PC-9 (cell line): ENCODE measurements around the gene STXBP5L. TPM values are rescaled to one million over a fixed set of nuclear protein-coding genes. Genes with fewer than 3 reads are reported as not detected.
"Not testable (repeated sequence)": the region's sequence is repeated elsewhere in the genome, so short reads cannot be mapped to it uniquely, and the experiment has no call there.

Experiments
- BruUV-seq: library from RNA; stranded (reverse); fragments of 400-500 nt; replicated peaks from 2 replicates; lab custom pipeline; 2021; lab: Mats Ljungman, UMichigan
- CTCF ChIA-PET: fragments of 300-600 bp; sonication (Branson Sonifier 250); formaldehyde crosslinking; loops from one replicate; lab custom pipeline; 2022; ENCODE audit warnings: antibody characterized with exemption; lab: Charles Lee
- POLR2A ChIA-PET: fragments of 300-600 bp; sonication (Branson Sonifier 250); formaldehyde crosslinking; loops from one replicate; lab custom pipeline; 2022; ENCODE audit warnings: antibody characterized with exemption; ENCODE audit not compliant: unreplicated experiment; lab: Charles Lee
- DNase-seq, 2 experiments: peaks; one replicate each; pipeline versions ENCODE4 v3.0.0 to v3.0.0-alpha.2; 2015 to 2022; ENCODE audit warnings: mixed read lengths in 1 of 2
- H2AFZ ChIP-seq: fragments of 200-600 bp; sonication (generic); 2 replicates; pipeline ENCODE4 v1.8.1; 2017; ENCODE audit warnings: antibody characterized with exemption
- H3F3A ChIP-seq: fragments of 200-600 bp; sonication (generic); 2 replicates; pipeline ENCODE4 v1.8.1; 2017; ENCODE audit warnings: antibody characterized with exemption, mild to moderate bottlenecking, low read depth; ENCODE audit not compliant: insufficient read depth
- H3K27ac ChIP-seq: fragments of 200-600 bp; sonication (generic); 2 replicates; pipeline ENCODE4 v1.6.1; 2016; ENCODE audit warnings: mixed run types
- H3K27me3 ChIP-seq: fragments of 200-600 bp; sonication (generic); 2 replicates; pipeline ENCODE4 v1.6.1; 2016; ENCODE audit warnings: low read depth, mixed run types; ENCODE audit not compliant: insufficient read depth
- H3K36me3 ChIP-seq: fragments of 200-600 bp; sonication (generic); 2 replicates; pipeline ENCODE4 v1.6.1; 2016; ENCODE audit warnings: low read depth, mixed run types
- H3K4me1 ChIP-seq: fragments of 200-600 bp; sonication (generic); replicated peaks from 2 replicates; pipeline ENCODE4 v1.6.1; 2016; ENCODE audit warnings: mixed run types; ENCODE audit not compliant: insufficient read depth
- H3K4me2 ChIP-seq: fragments of 200-600 bp; sonication (generic); 2 replicates; pipeline ENCODE4 v1.6.1; 2017; ENCODE audit warnings: mixed run types
- H3K4me3 ChIP-seq: fragments of 200-600 bp; sonication (generic); 2 replicates; pipeline ENCODE4 v1.6.1; 2016; ENCODE audit warnings: mixed run types
- H3K79me2 ChIP-seq: fragments of 200-600 bp; sonication (generic); 2 replicates; pipeline ENCODE4 v1.6.1; 2017; ENCODE audit warnings: low read depth, mixed run types
- H3K9me2 ChIP-seq: fragments of 200-600 bp; sonication (generic); 2 replicates; pipeline ENCODE4 v1.8.1; 2017; ENCODE audit warnings: mild to moderate bottlenecking; ENCODE audit not compliant: insufficient read depth
- H3K9me3 ChIP-seq: fragments of 200-600 bp; sonication (generic); 2 replicates; pipeline ENCODE4 v1.8.1; 2016; ENCODE audit warnings: low read depth; ENCODE audit not compliant: insufficient read depth
- H4K20me1 ChIP-seq: fragments of 200-600 bp; sonication (generic); 2 replicates; pipeline ENCODE4 v1.8.1; 2017; ENCODE audit not compliant: insufficient read depth
- CTCF ChIP-seq: fragments of 200-600 bp; sonication (generic); conservative IDR thresholded peaks from 2 replicates; pipeline ENCODE4 v1.6.1; 2017; ENCODE audit warnings: mixed run types, antibody characterized with exemption, mild to moderate bottlenecking, moderate library complexity
- EZH2 ChIP-seq: fragments of 200-600 bp; sonication (generic); IDR thresholded peaks from 2 replicates; pipeline ENCODE4 v1.8.0; 2017; ENCODE audit warnings: antibody characterized with exemption, low read depth
- intact Hi-C: fragments of 100-400 bp; cut with micrococcal nuclease; formaldehyde crosslinking; loops from one replicate; pipeline ENCODE4 v1.10.0; 2022; ENCODE audit not compliant: unreplicated experiment
- total RNA-seq: library from RNA; stranded (reverse); gene quantifications from 2 replicates; pipeline ENCODE4 v1.2.3, GENCODE V29; 2021

STXBP5L gene
- total RNA-seq, 1 experiment from 2014 or later, result not detected

GRCh38 chr3:121330118-121330517, 422.1 kb downstream of the STXBP5L start:
- intact Hi-C loops, result no loop called here
- Histone ChIP-seq H3K4me3 (no peak overlapping the region), H3K4me1 (no peaks in the 10 kb centered on the region), H3K9me2 (no peaks in the 10 kb centered on the region), H3K4me2 (no peak overlapping the region), H3K36me3 (no peaks in the 10 kb centered on the region), H2AFZ (no peak overlapping the region), H3K27me3 (no peaks in the 10 kb centered on the region), H3F3A (no peaks in the 10 kb centered on the region), H3K79me2 (no peaks in the 10 kb centered on the region), H3K27ac (no peak overlapping the region), H4K20me1 (no peaks in the 10 kb centered on the region), H3K9me3 (no peaks in the 10 kb centered on the region)
- no peak for TF ChIP-seq CTCF
- TF ChIP-seq EZH2, result no peak
- ChIA-PET POLR2A (no interaction called here), CTCF (no interaction called here)
- BruUV-seq, result no TSS peak
- no peak for DNase-seq

GRCh38 chr3:121330634-121331033, 422.6 kb downstream of the STXBP5L start:
- CTCF ChIA-PET, result no interaction called here
- BruUV-seq, result no TSS peak
- H3K79me2 ChIP-seq, result no peaks in the 10 kb centered on the region

GRCh38 chr3:121355960-121356359, 448.0 kb downstream of the STXBP5L start:
- peaks cover 13% of the 10 kb centered on the region; the same call in 1 of the 2 replicates for H3K27me3 ChIP-seq
- H3K27ac ChIP-seq, POLR2A ChIA-PET, H3K4me1 ChIP-seq, H3F3A ChIP-seq, H3K4me2 ChIP-seq, BruUV-seq, H2AFZ ChIP-seq, H3K9me3 ChIP-seq, H3K36me3 ChIP-seq, CTCF ChIA-PET, intact Hi-C loops, H3K4me3 ChIP-seq, H3K79me2 ChIP-seq, H3K9me2 ChIP-seq, DNase-seq, H4K20me1 ChIP-seq: not testable (repeated sequence)

More at GRCh38 chr3:121330634-121331033, 422.6 kb downstream of the STXBP5L start:
- Histone ChIP-seq H3K4me3 (no peak overlapping the region), H4K20me1 (no peaks in the 10 kb centered on the region), H3K9me2 (no peaks in the 10 kb centered on the region), H3K9me3 (no peaks in the 10 kb centered on the region), H3K4me2 (no peak overlapping the region), H3F3A (no peaks in the 10 kb centered on the region), H3K36me3 (no peaks in the 10 kb centered on the region), H3K27ac (no peak overlapping the region), H3K27me3 (no peaks in the 10 kb centered on the region), H2AFZ (no peak overlapping the region), H3K4me1 (no peaks in the 10 kb centered on the region)
- no peak for TF ChIP-seq CTCF
- TF ChIP-seq EZH2, result no peak
- intact Hi-C loops, result no loop called here
- POLR2A ChIA-PET, result no interaction called here
- DNase-seq, result no peak

GRCh38 chr3:121362035-121362734, 454.2 kb downstream of the STXBP5L start:
- no TSS peak for BruUV-seq
- ChIA-PET POLR2A (no interaction called here), CTCF (no interaction called here)
- Histone ChIP-seq H3K4me1 (no peaks in the 10 kb centered on the region), H3K4me3 (no peak overlapping the region), H3K9me3 (no peaks in the 10 kb centered on the region), H3K27me3 (no peaks in the 10 kb centered on the region), H3K36me3 (no peaks in the 10 kb centered on the region), H3F3A (no peaks in the 10 kb centered on the region), H4K20me1 (no peaks in the 10 kb centered on the region), H3K79me2 (no peaks in the 10 kb centered on the region), H2AFZ (no peak overlapping the region; the same call in 1 of the 2 replicates), H3K9me2 (no peaks in the 10 kb centered on the region), H3K4me2 (no peak overlapping the region), H3K27ac (no peak overlapping the region)
- intact Hi-C loops, result no loop called here
- TF ChIP-seq EZH2 (no peak), CTCF (no peak)
- DNase-seq, result no peak

- intact Hi-C loops, H3F3A ChIP-seq, BruUV-seq, POLR2A ChIA-PET, H3K4me3 ChIP-seq, H3K27me3 ChIP-seq, H3K4me1 ChIP-seq, H2AFZ ChIP-seq, H3K36me3 ChIP-seq, H3K79me2 ChIP-seq, DNase-seq, H3K9me3 ChIP-seq, H3K9me2 ChIP-seq, CTCF ChIA-PET, H3K27ac ChIP-seq, H4K20me1 ChIP-seq, H3K4me2 ChIP-seq: not testable (repeated sequence)
These were observed 480.3 kb downstream of the STXBP5L start for GRCh38 chr3:121388308-121388707.
